HTERT RPE-1 (cell line): Measurements from ENCODE around the gene FEN1.

Experiments used
- in situ Hi-C: fragments of 300-500 bp; cut with MboI; formaldehyde crosslinking; loops from 4 replicates; pipeline ENCODE4 v1.14.3; 2020; ENCODE audit warnings: low sequenced_read_pairs

FEN1 gene

GRCh38 chr11:61815790-61816735 is 23.4 kb downstream of the FEN1 start:
- in situ Hi-C loops: no loop called here

DNA sequence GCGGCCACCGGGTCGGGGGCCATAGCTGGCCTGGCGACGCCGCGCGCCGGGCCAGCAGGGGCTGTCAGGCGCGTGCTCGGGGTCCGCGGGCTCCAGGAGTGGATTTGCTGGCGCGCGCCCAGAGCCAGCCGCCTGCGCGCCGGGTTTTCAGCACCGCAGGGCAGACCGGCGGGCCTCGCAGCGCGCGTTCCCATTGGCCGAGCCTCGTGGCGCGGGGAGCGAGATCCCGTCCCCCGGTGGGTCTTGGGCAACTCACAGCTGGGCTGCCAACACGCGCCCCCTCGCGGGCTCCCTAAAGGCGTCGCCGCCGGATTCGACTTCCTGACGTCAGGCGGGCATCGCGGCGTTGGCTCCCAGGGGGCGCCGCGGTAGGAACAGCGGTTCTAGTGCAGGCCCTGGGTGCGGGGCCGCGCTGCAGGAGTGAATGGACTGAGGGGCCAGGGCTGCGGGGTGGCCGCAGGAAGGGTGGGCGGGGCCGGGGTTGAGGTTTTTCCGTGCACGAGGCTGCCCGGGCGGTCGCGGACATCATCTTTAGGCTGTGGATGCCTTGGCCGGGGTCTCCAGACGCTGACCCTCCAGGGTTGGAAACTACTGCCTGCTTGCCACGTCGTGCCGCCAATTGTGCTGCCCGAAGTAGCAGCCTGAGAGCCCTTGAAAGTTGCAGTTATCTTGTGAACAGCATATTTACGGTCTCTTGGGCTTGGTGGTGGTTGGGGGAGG is 24.2 kb downstream of the FEN1 start, which contains the start of gene FADS1:
Gene FADS1, minus strand, starts transcription at position 268 of the 720 bp plus-strand sequence. Its CDS starts 74 bp downstream, at position 194.
- in situ Hi-C loops: no loop called here

DNA sequence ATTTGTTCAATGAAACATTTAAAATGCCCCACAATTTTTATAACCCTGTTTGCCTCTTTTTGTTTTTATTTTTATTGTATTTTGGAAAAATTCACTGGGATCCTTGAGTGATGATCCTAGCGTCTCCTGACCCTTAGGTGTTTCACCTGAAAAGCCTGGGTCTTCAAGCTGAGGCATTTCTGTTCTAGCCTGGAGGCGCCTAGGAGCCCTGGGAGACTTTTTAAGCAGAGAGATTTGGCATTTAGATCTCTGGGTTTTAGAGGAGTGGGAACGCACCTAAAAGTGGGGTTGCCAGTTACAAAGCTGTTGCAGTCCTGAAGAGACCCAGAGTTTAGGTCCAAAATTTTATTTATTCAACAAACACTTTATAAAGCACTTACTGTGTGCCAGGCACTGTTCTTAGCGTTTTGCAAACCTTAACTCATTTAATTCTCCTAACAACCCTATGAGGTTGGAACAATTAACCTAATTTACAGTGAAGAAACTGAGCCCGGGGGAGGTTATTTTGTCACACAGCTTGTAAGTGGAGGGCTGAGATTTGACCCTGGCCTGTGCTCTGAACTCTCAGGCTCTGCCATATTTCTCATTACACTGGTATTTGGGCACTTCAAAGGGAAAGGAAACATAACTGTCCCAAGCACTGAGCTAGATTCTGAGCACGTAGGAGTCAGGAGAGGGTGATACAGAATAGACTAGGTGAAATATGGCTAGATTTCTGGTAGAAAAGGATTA is 24.9 kb downstream of the FEN1 start:
- in situ Hi-C loops: no loop called here

- in situ Hi-C loops: no loop called here
Observed at GRCh38 chr11:61820174-61820573, 27.5 kb downstream of the FEN1 start.

- in situ Hi-C loops: no loop called here
Observed at GRCh38 chr11:61826930-61827570, 34.3 kb downstream of the FEN1 start.

DNA sequence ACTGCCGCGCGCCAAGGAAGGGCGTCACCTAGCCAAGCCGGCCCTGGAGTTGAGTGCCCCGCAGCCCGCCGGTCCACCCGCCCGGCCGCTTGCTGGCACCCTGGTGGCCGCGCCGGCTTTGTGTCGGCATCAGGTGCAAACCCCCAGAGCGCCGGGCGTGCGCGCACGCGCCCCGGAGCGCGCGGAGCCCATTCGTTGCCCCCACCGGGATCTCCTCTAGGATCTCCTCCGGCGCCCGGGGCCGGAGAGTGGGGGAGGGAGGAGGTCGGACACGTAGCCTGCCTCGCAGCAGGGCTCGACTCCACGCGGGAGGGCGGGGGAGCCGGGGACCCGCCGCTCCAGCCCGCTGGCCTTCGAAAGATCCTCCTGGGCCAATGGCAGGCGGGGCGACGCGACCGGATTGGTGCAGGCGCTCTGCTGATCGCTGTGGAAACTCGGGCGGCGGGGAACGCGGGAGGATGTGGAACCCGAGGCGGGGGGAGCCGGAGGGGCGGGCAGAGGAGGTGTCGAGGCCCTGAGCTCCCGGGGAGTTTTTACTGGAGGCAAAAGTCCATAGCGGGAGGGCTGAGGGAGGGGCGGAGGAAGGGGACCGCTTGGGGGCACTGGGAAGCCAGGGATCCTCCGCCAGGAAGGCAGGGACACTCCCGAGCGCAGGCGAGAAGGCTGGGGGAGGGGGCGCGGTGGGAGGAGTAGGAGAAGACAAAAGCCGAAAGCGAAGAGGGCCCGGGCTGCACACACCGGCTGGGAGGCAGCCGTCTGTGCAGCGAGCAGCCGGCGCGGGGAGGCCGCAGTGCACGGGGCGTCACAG is 35.1 kb downstream of the FEN1 start, which contains the start of gene FADS2:
Gene FADS2, plus strand, starts transcription at position 730 of the 808 bp plus-strand sequence. CDS start 91 bp downstream, outside the sequence.
- in situ Hi-C loops: no loop called here

DNA sequence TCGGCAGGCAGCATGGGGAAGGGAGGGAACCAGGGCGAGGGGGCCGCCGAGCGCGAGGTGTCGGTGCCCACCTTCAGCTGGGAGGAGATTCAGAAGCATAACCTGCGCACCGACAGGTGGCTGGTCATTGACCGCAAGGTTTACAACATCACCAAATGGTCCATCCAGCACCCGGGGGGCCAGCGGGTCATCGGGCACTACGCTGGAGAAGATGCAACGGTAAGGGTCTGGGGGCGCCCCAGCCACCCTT is 35.6 kb downstream of the FEN1 start:
- in situ Hi-C loops: no loop called here

GRCh38 chr11:61828629-61829407 is 36.1 kb downstream of the FEN1 start:
- in situ Hi-C loops: no loop called here

DNA sequence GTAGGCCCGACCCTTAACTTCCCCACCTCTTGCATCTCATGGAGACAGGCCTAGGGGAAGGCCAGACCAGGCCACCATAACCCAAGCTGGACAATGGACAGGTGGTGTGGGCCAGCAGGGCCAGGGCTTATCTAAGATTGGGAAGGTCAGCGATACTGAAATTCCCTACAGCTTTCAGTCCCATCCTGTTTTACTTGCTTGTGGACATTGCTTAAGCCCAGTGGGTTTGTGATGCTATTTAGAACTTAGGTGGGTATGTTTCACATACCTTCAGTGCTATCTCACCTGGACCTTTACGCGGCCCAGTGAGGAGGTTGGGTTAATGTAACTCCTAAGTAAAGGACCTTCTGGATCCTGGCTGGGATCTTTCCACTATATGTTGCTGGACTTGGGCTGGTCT is 37.1 kb downstream of the FEN1 start:
- in situ Hi-C loops: no loop called here

GRCh38 chr11:61830237-61831105 is 37.8 kb downstream of the FEN1 start:
- in situ Hi-C loops: no loop called here

DNA sequence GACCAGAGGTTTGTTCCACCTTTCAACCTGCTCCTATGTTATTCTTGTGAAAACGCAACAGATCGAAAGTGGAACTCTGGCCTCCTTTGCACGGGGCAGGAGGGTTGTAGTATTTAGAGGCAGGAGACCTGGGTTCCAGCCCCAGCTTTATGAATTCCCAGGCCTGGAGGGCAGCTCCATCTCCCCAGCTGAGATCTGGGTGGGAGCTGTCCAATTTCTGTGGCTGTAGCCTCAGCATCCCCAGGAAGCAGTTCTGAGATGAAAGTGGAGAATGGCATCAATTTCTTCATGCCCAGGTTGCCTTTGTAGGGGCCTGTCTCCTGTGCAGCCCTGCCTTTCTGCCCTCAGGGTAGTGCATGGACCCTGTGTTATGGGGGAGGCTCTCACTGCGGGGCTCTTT is 39.5 kb downstream of the FEN1 start:
- in situ Hi-C loops: no loop called here

GRCh38 chr11:61832754-61833153 is 40.0 kb downstream of the FEN1 start:
- in situ Hi-C loops: no loop called here

GRCh38 chr11:61833471-61833870 is 40.8 kb downstream of the FEN1 start:
- in situ Hi-C loops: no loop called here

- in situ Hi-C loops: no loop called here
Observed at GRCh38 chr11:61833926-61834277, 41.2 kb downstream of the FEN1 start.

DNA sequence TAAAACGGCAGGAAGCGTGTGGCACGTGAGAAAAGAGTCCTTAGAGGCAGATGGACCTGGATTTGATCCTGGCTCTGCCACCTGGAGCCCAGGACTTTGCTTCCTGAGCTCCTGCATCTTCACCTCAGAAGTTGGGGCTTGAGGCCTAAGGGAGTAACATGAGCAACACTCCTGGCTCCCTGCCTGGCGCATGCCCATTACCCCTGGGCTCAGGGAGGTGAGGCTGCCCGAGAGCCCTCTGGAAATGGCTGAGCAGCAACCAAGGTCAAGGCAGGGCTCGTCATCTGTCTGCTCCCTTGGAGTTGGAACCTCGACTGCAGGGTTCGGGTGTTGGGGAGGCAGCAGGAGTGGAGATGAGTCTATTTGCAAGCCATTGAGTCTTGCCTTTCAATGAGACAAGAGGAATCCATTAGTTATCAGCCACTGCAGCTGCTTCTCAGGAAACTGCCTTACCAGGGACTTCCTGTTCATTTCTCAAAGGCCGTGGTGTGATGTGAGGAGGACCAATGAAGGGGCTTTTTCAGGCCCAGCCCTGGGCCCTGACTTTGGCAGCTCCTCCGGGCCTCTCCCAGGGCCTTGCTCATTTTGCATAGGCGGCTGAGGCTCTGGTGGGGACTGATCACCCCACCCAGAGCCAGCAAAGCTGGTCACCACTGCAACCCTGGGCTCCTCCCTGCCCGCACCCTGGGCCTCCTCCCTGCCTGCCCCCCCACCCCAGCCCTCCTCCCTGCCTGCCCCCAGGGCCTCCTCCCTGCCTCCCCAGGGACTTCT is 41.8 kb downstream of the FEN1 start:
- in situ Hi-C loops: no loop called here

GRCh38 chr11:61836193-61836592 is 43.5 kb downstream of the FEN1 start:
- in situ Hi-C loops: no loop called here

DNA sequence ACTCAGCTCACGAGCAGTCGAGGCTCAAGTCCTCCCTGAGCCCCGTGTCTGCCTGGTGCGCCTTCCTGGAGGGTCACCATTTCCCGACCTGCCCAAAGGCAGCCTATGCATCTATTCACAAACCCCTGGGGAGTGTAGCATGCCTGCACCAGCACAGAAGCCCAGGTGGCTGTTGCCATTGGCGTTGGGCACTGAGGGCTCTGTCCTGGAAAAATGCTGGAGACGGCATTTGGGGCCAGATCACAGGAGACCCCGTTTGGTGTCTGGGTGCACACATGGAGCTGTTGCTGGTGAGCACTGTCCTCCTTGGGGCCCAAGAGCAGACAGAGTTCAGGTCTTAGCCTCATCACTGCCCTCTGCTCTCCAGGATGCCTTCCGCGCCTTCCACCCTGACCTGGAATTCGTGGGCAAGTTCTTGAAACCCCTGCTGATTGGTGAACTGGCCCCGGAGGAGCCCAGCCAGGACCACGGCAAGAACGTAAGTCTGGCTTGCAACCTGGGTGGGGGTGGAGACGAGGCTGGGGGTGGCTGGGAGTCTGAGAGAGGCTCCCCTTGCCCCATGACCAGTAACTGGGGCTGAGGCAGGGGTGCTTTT is 44.8 kb downstream of the FEN1 start:
- in situ Hi-C loops: no loop called here
